WTC11 (cell line): Measurements from ENCODE around the gene CDK5R2. TPM values are rescaled to one million over a fixed set of nuclear protein-coding genes. Genes with fewer than 3 reads are reported as not detected.

Source experiments
- AR ChIP-seq: fragments of 250-450 bp; sonication (Bioruptor Pico); IDR thresholded peaks from 2 replicates; pipeline ENCODE4 v1.9.0; 2021; ENCODE audit warnings: mild to moderate bottlenecking
- ARID4B ChIP-seq: sonication (generic); formaldehyde crosslinking; IDR thresholded peaks from 2 replicates; pipeline ENCODE4 v1.8.0; 2023; ENCODE audit warnings: missing genetic modification reagents, mild to moderate bottlenecking, borderline replicate concordance
- ATF2 ChIP-seq: sonication (generic); formaldehyde crosslinking; IDR thresholded peaks from 2 replicates; pipeline ENCODE4 v1.8.1; 2022; ENCODE audit warnings: low read depth, missing genetic modification reagents, borderline replicate concordance
- CBFB ChIP-seq: sonication (generic); formaldehyde crosslinking; IDR thresholded peaks from 2 replicates; pipeline ENCODE4 v1.8.1; 2022; ENCODE audit warnings: mild to moderate bottlenecking, low read depth, missing genetic modification reagents
- CDX4 ChIP-seq: fragments of 250-450 bp; sonication (Bioruptor Pico); IDR thresholded peaks from 2 replicates; pipeline ENCODE4 v1.9.0; 2021; ENCODE audit warnings: moderate library complexity, mild to moderate bottlenecking, inconsistent platforms, borderline replicate concordance
- CREM ChIP-seq: sonication (generic); formaldehyde crosslinking; IDR thresholded peaks from 2 replicates; pipeline ENCODE4 v1.8.1; 2022; ENCODE audit warnings: mild to moderate bottlenecking, missing genetic modification reagents, moderate library complexity
- GRHL2 ChIP-seq: fragments of 250-450 bp; sonication (Bioruptor Pico); IDR thresholded peaks from 2 replicates; pipeline ENCODE4 v1.8.0; 2022; ENCODE audit warnings: mild to moderate bottlenecking, moderate library complexity; ENCODE audit not compliant: insufficient replicate concordance, severe bottlenecking
- HMGA2 ChIP-seq: fragments of 250-450 bp; sonication (Bioruptor Pico); IDR thresholded peaks from 2 replicates; pipeline ENCODE4 v1.4.0; 2021; ENCODE audit warnings: mild to moderate bottlenecking, moderate library complexity
- IRF1 ChIP-seq: sonication (generic); formaldehyde crosslinking; IDR thresholded peaks from 2 replicates; pipeline ENCODE4 v1.8.0; 2023; ENCODE audit warnings: missing genetic modification reagents
- MXD4 ChIP-seq: fragments of 250-450 bp; sonication (Bioruptor Pico); IDR thresholded peaks from 2 replicates; pipeline ENCODE4 v1.8.0; 2021; ENCODE audit warnings: mild to moderate bottlenecking, moderate library complexity, borderline replicate concordance
- NFE2L1 ChIP-seq: sonication (generic); formaldehyde crosslinking; IDR thresholded peaks from 2 replicates; pipeline ENCODE4 v1.8.1; 2023; ENCODE audit warnings: missing genetic modification reagents
- PRDM15 ChIP-seq: sonication (generic); formaldehyde crosslinking; IDR thresholded peaks from 2 replicates; pipeline ENCODE4 v1.8.0; 2022; ENCODE audit warnings: missing genetic modification reagents
- PRRX2 ChIP-seq: fragments of 250-450 bp; sonication (Bioruptor Pico); IDR thresholded peaks from 2 replicates; pipeline ENCODE4 v1.8.0; 2021; ENCODE audit warnings: mild to moderate bottlenecking
- SOX15 ChIP-seq: fragments of 250-450 bp; sonication (Bioruptor Pico); IDR thresholded peaks from 2 replicates; pipeline ENCODE4 v1.9.0; 2021; ENCODE audit warnings: mild to moderate bottlenecking
- STAT6 ChIP-seq: sonication (generic); formaldehyde crosslinking; conservative IDR thresholded peaks from 2 replicates; pipeline ENCODE4 v1.8.1; 2023; ENCODE audit warnings: mild to moderate bottlenecking, low read depth, missing genetic modification reagents, moderate library complexity
- ZNF121 ChIP-seq: sonication (generic); formaldehyde crosslinking; IDR thresholded peaks from 2 replicates; pipeline ENCODE4 v1.8.0; 2023; ENCODE audit warnings: missing genetic modification reagents
- ZNF396 ChIP-seq: fragments of 250-450 bp; sonication (Bioruptor Pico); IDR thresholded peaks from 2 replicates; pipeline ENCODE4 v1.8.0; 2021; ENCODE audit warnings: mild to moderate bottlenecking, moderate library complexity, borderline replicate concordance
- ZNF416 ChIP-seq: fragments of 250-450 bp; sonication (Bioruptor Pico); IDR thresholded peaks from 2 replicates; pipeline ENCODE4 v1.9.0; 2021; ENCODE audit warnings: mild to moderate bottlenecking, inconsistent platforms
- ZNF512 ChIP-seq: sonication (generic); formaldehyde crosslinking; IDR thresholded peaks from 2 replicates; pipeline ENCODE4 v1.8.1; 2022; ENCODE audit warnings: missing genetic modification reagents, borderline replicate concordance
- ZNF671 ChIP-seq: fragments of 250-450 bp; sonication (Bioruptor Pico); IDR thresholded peaks from 2 replicates; pipeline ENCODE4 v1.8.0; 2021; ENCODE audit warnings: mild to moderate bottlenecking
- total RNA-seq: library from RNA; stranded (reverse); gene quantifications from 3 replicates; pipeline ENCODE4 v1.2.3, GENCODE V29; 2021

Gene CDK5R2
- total RNA-seq, 1 experiment from 2014 or later = 0.26 TPM

- TF ChIP-seq NFE2L1 (CRISPR knock-in tag) (peak; percentile 89), ZNF671 (no peak), ZNF396 (CRISPR knock-in tag) (no peak), ZNF512 (0 out of 2 replicates have a peak, but pooled peaks have one; percentile 31), IRF1 (peak; percentile 92), PRRX2 (CRISPR knock-in tag) (no peak), ZNF121 (CRISPR knock-in tag) (no peak), CREM (CRISPR knock-in tag) (peak; percentile 72; the same call in 1 of the 2 replicates), AR (no peak), STAT6 (CRISPR knock-in tag) (no peak; the same call in 1 of the 2 replicates), PRDM15 (CRISPR knock-in tag) (peak; percentile 46; the same call in 1 of the 2 replicates), CBFB (CRISPR knock-in tag) (peak; percentile 57; the same call in 1 of the 2 replicates), SOX15 (CRISPR knock-in tag) (no peak), ATF2 (CRISPR knock-in tag) (no peak), GRHL2 (CRISPR knock-in tag) (no peak), CDX4 (CRISPR knock-in tag) (no peak), ZNF416 (CRISPR knock-in tag) (no peak), HMGA2 (CRISPR knock-in tag) (no peak), ARID4B (CRISPR knock-in tag) (peak; percentile 98), MXD4 (CRISPR knock-in tag) (no peak)
Measured at GRCh38 chr2:218962859-218963492, 3.5 kb downstream of the CDK5R2 start (continued).
